GM19043 (cell line): ENCODE measurements around the gene CTXND1.

ENCODE experiments used
- ATAC-seq: cut with Tn5 transposase; IDR thresholded peaks from one replicate; pipeline ENCODE4 v1.9.1; 2021; ENCODE audit warnings: low read depth; ENCODE audit not compliant: unreplicated experiment

Gene CTXND1

DNA sequence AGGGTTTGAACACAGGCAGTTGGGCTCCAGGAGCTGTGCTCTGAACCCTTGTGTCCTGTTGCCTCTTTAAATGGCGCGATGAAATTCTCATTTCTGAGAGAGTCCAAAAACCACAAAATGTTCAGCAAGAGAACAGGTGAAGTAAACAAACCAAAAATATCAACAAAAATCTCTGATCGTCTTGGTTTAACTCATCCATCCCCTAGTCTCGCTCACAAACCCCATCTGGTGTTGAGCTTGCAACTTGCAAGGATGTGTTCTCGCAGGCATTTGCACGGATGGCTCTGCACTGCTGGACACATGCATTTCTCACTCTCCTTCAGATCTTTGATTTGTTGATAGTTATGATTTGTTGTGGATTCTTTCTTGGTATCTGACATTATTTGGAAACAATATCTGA, 68.1 kb downstream of the CTXND1 start:
- ATAC-seq: no peak

GRCh38 chr15:80183306-80183705, 68.7 kb downstream of the CTXND1 start:
- no peak for ATAC-seq

DNA sequence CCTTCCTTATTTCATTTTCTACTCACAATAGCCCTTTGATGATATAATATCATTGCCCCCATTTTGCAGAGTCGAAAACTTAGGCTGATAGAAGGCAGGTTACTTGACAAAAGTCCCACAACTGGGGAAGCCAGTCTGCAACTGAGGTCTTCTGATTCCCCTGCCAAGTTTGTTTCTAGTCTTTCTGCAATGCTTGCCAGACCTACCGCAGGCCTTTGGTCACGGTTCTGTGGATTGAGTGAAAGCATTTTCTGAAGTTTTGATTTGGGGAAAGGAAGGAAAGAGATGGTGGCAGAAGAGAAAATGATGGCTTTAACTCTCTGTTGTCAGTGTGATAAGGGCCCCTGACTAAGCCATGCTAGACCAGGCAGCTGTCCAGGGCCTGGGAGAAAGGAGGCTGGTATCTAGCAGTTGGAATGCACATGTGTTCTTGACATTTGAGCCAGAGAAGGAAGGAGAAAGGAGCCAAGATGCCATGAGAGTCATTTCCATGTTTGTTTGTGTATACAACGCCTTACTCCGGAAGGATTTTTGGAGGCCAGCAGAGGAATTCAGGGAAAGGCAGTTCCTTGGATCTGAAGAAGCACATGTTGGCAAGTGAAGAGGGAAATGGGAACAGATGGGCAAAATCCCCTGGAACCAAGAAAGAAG, 69.3 kb downstream of the CTXND1 start:
- ATAC-seq: no peak

DNA sequence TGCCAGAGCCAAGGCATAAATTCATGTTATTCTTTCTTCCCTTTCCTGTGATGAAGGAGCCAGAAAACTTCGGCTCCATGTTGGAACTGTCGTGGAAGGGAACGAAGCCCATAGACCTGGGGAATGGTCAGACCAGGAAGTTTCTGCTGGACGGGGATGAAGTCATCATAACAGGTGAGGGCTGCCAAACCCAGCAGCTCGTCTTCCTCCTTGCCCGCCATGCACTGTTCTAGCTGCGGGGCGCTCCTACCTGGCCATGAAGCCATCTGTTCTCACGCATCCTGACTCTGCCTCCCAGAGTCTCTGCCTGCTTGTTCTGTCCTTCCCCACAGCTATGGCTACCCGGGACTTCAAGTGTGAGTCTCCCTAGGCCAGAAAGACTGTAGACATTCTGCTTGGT, 71.0 kb downstream of the CTXND1 start:
- ATAC-seq: no peak

DNA sequence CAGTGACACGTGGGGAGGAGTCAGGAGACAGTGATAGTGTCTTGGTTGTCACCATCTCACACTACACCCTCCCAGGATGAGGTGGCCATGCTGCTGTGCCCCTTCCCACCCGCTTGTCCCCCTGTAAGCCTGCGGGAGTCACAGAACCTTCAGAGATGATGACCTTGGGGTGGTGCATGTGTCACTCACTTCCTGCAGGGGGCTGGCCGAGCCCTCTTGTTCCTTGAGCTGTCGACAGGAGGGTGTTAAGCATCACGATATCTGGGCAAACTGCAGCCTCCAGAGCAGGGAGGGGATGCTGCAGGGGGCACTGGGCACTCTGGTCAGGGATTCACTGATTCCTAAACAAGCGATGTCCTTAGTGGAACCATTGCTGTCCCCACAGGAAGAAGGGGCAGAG, 71.5 kb downstream of the CTXND1 start:
- no peak for ATAC-seq

- ATAC-seq: no peak
Observed at GRCh38 chr15:80179935-80180334, 72.1 kb downstream of the CTXND1 start.

DNA sequence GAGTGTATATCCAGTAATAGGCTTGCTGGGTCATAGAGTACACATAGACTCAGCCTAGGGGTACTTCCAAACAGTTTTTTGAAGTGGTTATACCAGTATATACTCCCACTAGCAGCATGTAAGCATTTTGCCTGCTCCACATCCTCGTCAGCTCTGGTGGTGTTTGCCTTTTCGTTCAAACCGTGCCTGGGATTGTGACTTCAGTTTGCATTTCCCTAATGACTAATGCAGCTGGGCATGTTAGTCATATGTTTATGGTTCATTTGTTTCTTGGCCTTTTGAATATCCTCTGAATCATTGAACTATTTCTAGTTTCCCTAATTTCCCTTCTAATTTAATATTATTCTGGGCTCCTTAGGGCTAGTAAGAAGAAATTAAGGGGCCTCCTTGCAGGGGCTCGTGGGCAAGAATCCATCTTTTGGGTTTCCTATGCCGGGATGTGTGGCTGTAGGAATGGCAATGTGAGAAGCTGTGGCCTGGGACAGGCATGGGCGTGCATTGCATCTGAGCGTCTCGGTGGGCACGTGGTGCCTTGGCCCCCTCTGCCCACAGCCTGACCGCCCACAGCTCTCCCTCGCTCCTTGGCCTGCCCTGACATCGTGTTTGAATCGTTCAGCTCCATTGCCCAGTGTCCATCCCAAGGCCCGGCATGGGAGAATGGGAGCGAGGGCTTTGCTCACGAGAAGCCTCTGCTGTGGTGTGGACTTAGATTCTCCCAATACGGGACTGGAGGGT, 72.8 kb downstream of the CTXND1 start:
- no peak for ATAC-seq

DNA sequence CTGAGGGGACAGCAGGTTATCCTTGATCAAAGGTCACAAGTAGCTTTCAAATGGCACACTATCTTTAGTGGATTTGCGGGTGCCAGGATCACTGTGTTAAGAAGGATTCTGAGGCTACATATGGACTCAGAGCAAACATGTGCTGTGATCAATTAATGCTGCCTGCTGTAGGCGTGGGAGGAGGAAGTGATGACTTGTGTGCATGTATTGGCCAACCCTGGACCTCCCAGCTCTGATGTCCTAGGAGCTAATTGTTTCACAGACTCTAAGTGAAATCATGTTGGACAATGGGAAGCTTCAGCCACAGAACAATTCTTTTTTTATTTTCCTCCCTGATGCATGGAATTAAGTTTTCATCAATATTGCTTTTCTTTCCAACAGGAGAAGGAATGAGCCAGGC, 74.9 kb downstream of the CTXND1 start:
- no peak for ATAC-seq

DNA sequence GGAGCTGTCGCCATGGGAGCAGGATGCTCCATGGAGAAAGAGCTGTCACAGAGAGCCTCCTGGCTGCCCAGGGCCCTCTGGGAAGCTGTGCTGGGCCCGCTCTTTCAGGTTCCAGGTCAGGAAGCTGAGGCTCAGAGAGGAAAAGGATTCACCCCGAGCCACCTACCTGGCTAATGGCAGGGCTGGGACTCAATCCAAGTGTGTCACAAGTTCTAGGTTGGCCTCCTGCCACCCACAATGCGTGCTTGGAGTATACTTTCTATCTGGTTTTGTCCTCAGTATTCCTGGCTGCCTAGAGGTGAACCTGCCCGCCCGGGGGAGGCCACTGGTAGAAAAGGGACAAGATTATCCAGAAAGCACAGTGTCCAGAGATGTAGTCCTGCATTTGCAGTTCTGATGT, 75.6 kb downstream of the CTXND1 start:
- no peak for ATAC-seq

DNA sequence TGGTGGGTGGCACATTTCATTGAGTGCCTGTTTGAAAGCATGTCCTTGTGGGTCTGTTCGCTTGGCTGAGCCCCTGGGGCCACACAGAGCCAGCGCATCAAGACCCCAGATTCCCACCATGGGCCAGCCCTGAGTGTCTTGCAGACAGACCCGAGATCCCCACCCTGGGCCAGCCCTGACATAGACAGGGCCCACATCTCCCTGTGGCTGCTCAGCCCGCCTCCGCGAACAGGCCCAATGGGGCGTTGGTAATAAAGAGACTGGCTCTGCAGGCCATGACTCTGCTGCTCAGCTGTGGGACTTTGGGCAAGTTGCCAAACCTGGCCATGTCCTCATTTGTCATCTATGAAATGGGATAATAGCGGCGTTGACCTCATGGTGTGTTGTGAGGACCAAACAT, 76.6 kb downstream of the CTXND1 start:
- ATAC-seq: no peak

- no peak for ATAC-seq
Observed at GRCh38 chr15:80174017-80174746, 77.8 kb downstream of the CTXND1 start.

- ATAC-seq: no peak
Observed at GRCh38 chr15:80173022-80173759, 78.8 kb downstream of the CTXND1 start.

- ATAC-seq: no peak
Observed at GRCh38 chr15:80172401-80172800, 79.6 kb downstream of the CTXND1 start.

GRCh38 chr15:80171787-80172186, 80.2 kb downstream of the CTXND1 start:
- ATAC-seq: no peak

- no peak for ATAC-seq
Observed at GRCh38 chr15:80170596-80170995, 81.4 kb downstream of the CTXND1 start.

- no peak for ATAC-seq
Observed at GRCh38 chr15:80169768-80170357, 82.2 kb downstream of the CTXND1 start.

GRCh38 chr15:80168421-80168820, 83.6 kb downstream of the CTXND1 start:
- no peak for ATAC-seq

GRCh38 chr15:80167936-80168335, 84.1 kb downstream of the CTXND1 start:
- no peak for ATAC-seq

DNA sequence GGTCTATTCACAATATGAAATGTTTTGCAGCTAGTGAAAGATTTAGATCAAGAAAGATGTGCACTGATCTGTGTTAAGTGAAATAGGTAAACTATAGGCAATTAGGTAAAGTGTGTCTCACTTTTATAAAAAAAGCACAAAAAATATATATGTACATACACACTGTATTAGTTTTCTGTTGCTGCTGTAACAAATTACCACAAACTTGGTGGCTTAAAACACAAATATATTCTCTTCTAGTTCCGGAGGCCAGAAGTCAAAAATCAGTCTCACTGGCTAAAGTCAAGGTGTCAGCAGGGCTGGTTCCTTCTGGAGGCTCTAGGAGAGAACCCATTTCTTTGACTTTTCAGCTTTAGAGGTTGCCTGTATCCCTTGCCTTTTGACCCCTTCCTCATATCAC, 88.1 kb downstream of the CTXND1 start:
- no peak for ATAC-seq

GRCh38 chr15:80163217-80163616, 88.8 kb downstream of the CTXND1 start:
- ATAC-seq: no peak
